HL-60 (cell line): ENCODE results near the gene ZFR2.

Experiments
- DNase-seq, 2 experiments: peaks; one replicate each; pipeline ENCODE4 v3.0.0-alpha.2; 2010 to 2020; ENCODE audit warnings: low read depth in 1 of 2, low spot score in 1 of 2
- H3K27ac ChIP-seq: fragments of 250-450 bp; sonication (Bioruptor Pico); replicated peaks from 2 replicates; pipeline ENCODE4 v1.5.1; 2020; ENCODE audit warnings: mild to moderate bottlenecking, moderate library complexity
- H3K27me3 ChIP-seq: fragments of 250-450 bp; sonication (Bioruptor Pico); 2 replicates; pipeline ENCODE4 v1.5.1; 2021; ENCODE audit warnings: mild to moderate bottlenecking, moderate library complexity; ENCODE audit not compliant: insufficient read depth, poor library complexity, severe bottlenecking
- H3K4me3 ChIP-seq: replicated peaks from 2 replicates; pipeline ENCODE4 v1.5.1; 2011; ENCODE audit warnings: mild to moderate bottlenecking, control low read depth, low read length; ENCODE audit not compliant: insufficient read depth
- GABPA ChIP-seq: IDR thresholded peaks from 2 replicates; pipeline ENCODE4 v1.6.1; 2012; ENCODE audit warnings: low read depth
- POLR2AphosphoS5 ChIP-seq: IDR thresholded peaks from 2 replicates; pipeline ENCODE4 v1.6.1; 2012; ENCODE audit warnings: low read depth
- SPI1 ChIP-seq: IDR thresholded peaks from 2 replicates; pipeline ENCODE4 v1.6.1; 2012; ENCODE audit warnings: low read depth, mild to moderate bottlenecking, borderline replicate concordance
- TF ChIP-seq, protein P1 (sequence below): IDR thresholded peaks from one replicate; pipeline ENCODE4 v1.5.1; 2011; ENCODE audit warnings: low read length, control low read depth, inconsistent platforms; ENCODE audit not compliant: insufficient read depth
- TF ChIP-seq, protein P2 (sequence below): IDR thresholded peaks from 2 replicates; pipeline ENCODE4 v1.6.1; 2012; ENCODE audit warnings: low read depth; ENCODE audit not compliant: insufficient replicate concordance

The ZFR2 gene

DNA sequence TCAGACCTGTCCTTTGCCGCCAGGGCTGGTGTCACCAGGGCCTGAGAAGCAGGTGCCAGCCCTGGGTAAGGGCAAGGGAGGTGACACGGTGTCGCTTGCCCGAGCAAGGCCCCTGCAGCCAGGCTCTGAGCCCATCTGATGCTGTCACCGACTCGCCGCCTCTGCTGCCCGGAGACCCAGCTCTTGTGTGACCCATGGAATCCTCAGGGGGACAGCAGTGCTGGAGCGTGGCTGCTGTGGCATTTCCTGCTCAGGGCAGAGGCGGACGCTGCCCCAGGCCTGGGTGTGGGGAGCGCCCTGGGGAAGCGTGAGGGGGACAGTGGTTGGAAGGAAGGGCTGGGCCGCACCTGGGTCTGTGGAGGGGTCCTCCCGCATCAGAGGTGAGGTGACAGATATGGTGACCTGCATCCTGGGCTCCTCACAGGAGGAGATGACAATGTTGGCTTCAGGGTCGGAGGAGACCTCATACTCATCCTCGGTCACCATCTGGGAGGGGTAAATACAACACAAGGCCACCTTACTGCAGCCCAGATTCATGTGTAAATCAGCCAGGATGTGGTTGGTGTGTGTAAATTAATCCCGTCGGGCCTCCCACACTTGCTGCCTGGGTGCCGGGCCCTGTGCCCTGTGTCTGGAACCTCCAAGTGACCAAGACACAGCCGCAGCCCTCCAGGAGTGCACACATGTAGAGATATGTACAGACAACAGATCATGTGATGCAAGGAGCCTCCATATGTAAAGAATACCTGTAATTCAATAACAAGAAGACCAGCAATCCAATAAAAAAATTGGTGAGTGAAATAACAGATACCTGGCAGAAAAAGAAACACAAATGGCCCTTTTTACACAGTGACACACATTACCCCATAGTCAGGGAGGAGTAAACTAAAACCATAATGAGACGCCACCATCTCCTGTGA lies 55.1 kb downstream of the ZFR2 start:
- H3K4me3 ChIP-seq = no peak overlapping the region
- H3K27ac ChIP-seq = no peak overlapping the region
- H3K27me3 ChIP-seq = no peaks in the 10 kb centered on the region
- DNase-seq = no peak
- no peak for TF ChIP-seq POLR2AphosphoS5
- no peak for TF ChIP-seq SPI1
- TF ChIP-seq, protein P1, sequence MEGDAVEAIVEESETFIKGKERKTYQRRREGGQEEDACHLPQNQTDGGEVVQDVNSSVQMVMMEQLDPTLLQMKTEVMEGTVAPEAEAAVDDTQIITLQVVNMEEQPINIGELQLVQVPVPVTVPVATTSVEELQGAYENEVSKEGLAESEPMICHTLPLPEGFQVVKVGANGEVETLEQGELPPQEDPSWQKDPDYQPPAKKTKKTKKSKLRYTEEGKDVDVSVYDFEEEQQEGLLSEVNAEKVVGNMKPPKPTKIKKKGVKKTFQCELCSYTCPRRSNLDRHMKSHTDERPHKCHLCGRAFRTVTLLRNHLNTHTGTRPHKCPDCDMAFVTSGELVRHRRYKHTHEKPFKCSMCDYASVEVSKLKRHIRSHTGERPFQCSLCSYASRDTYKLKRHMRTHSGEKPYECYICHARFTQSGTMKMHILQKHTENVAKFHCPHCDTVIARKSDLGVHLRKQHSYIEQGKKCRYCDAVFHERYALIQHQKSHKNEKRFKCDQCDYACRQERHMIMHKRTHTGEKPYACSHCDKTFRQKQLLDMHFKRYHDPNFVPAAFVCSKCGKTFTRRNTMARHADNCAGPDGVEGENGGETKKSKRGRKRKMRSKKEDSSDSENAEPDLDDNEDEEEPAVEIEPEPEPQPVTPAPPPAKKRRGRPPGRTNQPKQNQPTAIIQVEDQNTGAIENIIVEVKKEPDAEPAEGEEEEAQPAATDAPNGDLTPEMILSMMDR = no peak
- TF ChIP-seq, protein P2, sequence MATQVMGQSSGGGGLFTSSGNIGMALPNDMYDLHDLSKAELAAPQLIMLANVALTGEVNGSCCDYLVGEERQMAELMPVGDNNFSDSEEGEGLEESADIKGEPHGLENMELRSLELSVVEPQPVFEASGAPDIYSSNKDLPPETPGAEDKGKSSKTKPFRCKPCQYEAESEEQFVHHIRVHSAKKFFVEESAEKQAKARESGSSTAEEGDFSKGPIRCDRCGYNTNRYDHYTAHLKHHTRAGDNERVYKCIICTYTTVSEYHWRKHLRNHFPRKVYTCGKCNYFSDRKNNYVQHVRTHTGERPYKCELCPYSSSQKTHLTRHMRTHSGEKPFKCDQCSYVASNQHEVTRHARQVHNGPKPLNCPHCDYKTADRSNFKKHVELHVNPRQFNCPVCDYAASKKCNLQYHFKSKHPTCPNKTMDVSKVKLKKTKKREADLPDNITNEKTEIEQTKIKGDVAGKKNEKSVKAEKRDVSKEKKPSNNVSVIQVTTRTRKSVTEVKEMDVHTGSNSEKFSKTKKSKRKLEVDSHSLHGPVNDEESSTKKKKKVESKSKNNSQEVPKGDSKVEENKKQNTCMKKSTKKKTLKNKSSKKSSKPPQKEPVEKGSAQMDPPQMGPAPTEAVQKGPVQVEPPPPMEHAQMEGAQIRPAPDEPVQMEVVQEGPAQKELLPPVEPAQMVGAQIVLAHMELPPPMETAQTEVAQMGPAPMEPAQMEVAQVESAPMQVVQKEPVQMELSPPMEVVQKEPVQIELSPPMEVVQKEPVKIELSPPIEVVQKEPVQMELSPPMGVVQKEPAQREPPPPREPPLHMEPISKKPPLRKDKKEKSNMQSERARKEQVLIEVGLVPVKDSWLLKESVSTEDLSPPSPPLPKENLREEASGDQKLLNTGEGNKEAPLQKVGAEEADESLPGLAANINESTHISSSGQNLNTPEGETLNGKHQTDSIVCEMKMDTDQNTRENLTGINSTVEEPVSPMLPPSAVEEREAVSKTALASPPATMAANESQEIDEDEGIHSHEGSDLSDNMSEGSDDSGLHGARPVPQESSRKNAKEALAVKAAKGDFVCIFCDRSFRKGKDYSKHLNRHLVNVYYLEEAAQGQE = no peak
- no peak for TF ChIP-seq GABPA

DNA sequence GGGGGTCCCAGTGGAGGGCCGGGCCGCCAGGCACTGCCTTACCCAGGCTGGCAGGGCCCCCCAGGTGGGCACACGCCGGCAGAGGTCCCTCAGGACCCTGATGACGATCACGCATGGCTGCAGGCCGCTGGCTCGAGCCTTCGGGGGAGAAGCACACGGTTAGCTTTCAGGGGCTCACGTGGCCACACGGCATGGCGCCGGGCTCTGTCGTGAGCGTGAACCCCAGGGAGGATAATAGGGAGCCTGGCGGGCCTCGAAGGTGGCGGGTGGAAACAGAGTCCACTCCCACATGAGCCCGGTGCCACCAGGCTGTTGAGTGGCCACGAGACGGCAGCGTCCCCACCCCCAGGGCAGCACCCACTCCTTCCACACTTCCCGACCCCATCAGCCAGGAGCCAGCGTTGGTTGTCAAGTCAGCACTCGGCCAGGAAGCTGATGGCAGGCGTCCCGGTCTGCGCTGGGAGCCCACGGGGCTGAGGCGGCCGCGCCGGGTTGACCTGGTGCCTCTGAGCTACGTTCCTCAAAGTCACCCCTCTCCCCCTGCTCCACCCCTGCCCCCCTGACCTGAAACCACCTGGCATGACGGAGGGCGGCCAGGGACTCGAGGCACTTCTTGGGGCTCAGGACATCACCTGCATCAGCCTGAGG lies 58.0 kb downstream of the ZFR2 start:
- Histone ChIP-seq H3K27ac (no peak overlapping the region), H3K4me3 (no peak overlapping the region), H3K27me3 (no peaks in the 10 kb centered on the region)
- no peak for DNase-seq
- TF ChIP-seq, protein P2 = no peak
- TF ChIP-seq, protein P1 = no peak

DNA sequence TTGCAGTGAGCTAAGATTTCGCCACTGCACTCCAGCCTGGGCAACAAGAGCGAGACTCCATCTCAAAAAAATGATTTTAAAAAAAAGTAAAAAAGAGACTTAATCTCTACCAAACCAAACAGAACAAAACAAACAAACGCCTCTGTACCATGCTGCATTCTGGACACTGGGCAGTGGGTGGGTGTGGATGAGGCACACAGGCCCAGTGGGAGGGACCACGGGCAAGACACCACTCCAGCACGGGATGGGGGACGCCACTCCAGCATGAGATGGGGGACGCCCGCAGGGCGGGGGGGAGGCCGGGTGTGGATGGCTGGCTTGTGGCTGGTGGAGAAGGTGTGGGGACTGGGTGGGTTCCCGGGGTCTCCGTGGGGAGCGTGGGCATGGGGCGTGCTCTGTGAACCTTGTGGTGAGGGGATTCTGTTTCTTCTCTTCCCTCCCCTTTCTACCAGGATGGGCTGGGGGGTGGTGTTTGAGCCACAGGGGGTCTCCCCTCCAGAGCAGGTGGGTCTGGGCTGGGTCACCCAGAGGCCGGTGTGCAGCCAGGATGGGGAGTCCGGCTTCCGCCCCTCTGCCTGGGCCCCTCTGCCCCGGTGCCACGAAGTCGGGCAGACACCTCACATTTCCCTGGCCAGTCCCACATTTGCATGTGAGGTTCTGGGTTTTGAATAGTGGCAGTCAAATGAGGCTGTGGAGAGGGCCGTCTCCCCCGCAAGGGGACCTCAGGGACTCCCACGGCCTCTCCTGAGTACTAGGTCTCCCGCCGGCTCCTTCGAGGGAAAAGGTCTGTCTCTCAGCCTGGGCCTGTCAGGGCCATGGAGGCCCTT lies 58.7 kb downstream of the ZFR2 start:
- Histone ChIP-seq H3K27me3 (no peaks in the 10 kb centered on the region), H3K4me3 (no peak overlapping the region), H3K27ac (no peak overlapping the region)
- DNase-seq = no peak
- TF ChIP-seq GABPA (no peak), SPI1 (no peak), POLR2AphosphoS5 (no peak)
- TF ChIP-seq, protein P1 = no peak
- TF ChIP-seq, protein P2 = no peak
